Esophagus muscularis mucosa (tissue), 4 donors: ENCODE measurements around the gene GPR137B. TPM values are rescaled to one million over a fixed set of nuclear protein-coding genes. Genes with fewer than 3 reads are reported as not detected.
A peak's percentile ranks its signal among the peaks of the same experiment; 100 is the strongest.

Source experiments
- DNase-seq: peaks from one replicate; pipeline ENCODE4 v3.0.0-alpha.2; 2017; ENCODE audit errors: extremely low spot score
- H3K27ac ChIP-seq, 4 donors: fragments of 200-600 bp; sonication (generic); replicated peaks in 1 of 4; 1 replicate in 3 of 4; 2 replicates in 1 of 4; pipeline ENCODE4 v1.5.1; 2016 to 2019; ENCODE audit warnings: mild to moderate bottlenecking in 1 of 4
- H3K27me3 ChIP-seq, 4 donors: fragments of 200-600 bp; sonication (generic); one replicate each; pipeline versions ENCODE4 v1.5.1 to v1.6.0; 2016 to 2019
- H3K36me3 ChIP-seq, 4 donors: fragments of 200-600 bp; sonication (generic); one replicate each; pipeline ENCODE4 v1.5.1; 2016 to 2019
- H3K4me1 ChIP-seq, 4 donors: fragments of 200-600 bp; sonication (generic); one replicate each; pipeline ENCODE4 v1.5.1; 2016 to 2019
- H3K4me3 ChIP-seq, 4 donors: fragments of 200-600 bp; sonication (generic); 1 replicate in 2 of 4; 2 replicates in 2 of 4; pipeline ENCODE4 v1.5.1; 2016 to 2019; ENCODE audit warnings: mild to moderate bottlenecking in 4 of 4, moderate library complexity in 1 of 4
- H3K9me3 ChIP-seq, 4 donors: fragments of 200-600 bp; sonication (generic); 1 replicate in 3 of 4; 2 replicates in 1 of 4; pipeline ENCODE4 v1.5.1; 2016 to 2019
- EP300 ChIP-seq: sonication (generic); formaldehyde crosslinking; IDR thresholded peaks from one replicate; pipeline ENCODE4 v1.6.1; 2017; ENCODE audit warnings: antibody characterized with exemption
- POLR2A ChIP-seq: fragments of 450-650 bp; IDR thresholded peaks from one replicate; pipeline ENCODE4 v1.6.1; 2017; ENCODE audit warnings: antibody characterized with exemption, moderate library complexity, mild to moderate bottlenecking, low read depth
- POLR2AphosphoS5 ChIP-seq, 2 donors: sonication (generic); formaldehyde crosslinking; IDR thresholded peaks; one replicate each; pipeline ENCODE4 v1.6.1; 2017; ENCODE audit warnings: antibody characterized with exemption in 2 of 2
- WGBS: methylation state at CpG from one replicate; pipeline ENCODE4 v1.1.5; 2018; 5-methylcytosine and 5-hydroxymethylcytosine counted together
- intact Hi-C: fragments of 100-400 bp; cut with DNase I; formaldehyde crosslinking; loops from one replicate; pipeline ENCODE4 v1.15.1; 2023
- total RNA-seq, 4 donors: library from RNA; depleted of rRNA; stranded (reverse); fragments of >200 nt; gene quantifications; one replicate each; pipeline versions ENCODE4 v1.1.0 to v1.2.1, GENCODE V29; 2016
- TF ChIP-seq, protein P1 (sequence below), 3 experiments: fragments of 200-600 bp in 2 of 3; fragments of 450-650 bp in 1 of 3; sonication (generic) in 2 of 3; IDR thresholded peaks; one replicate each; pipeline ENCODE4 v1.5.1; 2017 to 2019; ENCODE audit warnings: antibody characterized with exemption in 3 of 3, mild to moderate bottlenecking in 2 of 3, moderate library complexity in 1 of 3

The GPR137B gene
- total RNA-seq, 4 donors from 2014 or later: 14.5 to 21.3 (median 15.7) TPM

DNA sequence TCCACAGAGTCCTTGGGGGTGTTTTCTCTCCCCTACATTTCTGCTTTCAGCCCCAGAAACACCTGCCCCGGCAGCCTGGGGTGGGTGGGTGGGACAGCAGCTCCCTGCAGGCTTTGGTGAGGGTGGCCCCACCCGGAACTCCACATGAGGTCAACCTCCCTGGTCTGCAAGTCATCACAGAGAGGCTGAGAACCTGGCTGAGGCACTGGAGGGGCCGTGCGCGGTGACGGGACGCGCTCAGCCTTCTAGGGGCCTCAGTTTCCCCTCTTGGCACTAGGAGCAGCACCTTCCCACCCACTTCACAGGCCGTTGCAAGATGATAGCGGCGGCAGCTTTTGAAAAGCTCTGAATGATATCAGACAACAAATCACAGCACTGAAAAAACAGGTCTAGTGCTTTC is 39.7 kb upstream of the GPR137B start:
- H3K9me3 ChIP-seq: no peaks in the 10 kb centered on the region
- H3K4me3 ChIP-seq: no peak overlapping the region
- H3K4me1 ChIP-seq: peaks cover 0 to 8% (median 3%) of the 10 kb centered on the region in 4 donors
- WGBS: 91% methylated on average over 11 of the region's 11 CpGs
- intact Hi-C loops: loop anchor here (10.0 kb wide), 1 partner anchor 422 kb away; the partner anchor contains the start of gene LGALS8
- peaks cover 0 to 14% (median 0%) of the 10 kb centered on the region in 4 donors for H3K27me3 ChIP-seq
- no peaks in the 10 kb centered on the region for H3K36me3 ChIP-seq
- H3K27ac ChIP-seq: no peak overlapping the region
- DNase-seq: no peak
- TF ChIP-seq POLR2A (no peak), POLR2AphosphoS5 (IDR thresholded peaks at IDR 0.05) (no peak), EP300 (no peak)
- TF ChIP-seq, protein P1, sequence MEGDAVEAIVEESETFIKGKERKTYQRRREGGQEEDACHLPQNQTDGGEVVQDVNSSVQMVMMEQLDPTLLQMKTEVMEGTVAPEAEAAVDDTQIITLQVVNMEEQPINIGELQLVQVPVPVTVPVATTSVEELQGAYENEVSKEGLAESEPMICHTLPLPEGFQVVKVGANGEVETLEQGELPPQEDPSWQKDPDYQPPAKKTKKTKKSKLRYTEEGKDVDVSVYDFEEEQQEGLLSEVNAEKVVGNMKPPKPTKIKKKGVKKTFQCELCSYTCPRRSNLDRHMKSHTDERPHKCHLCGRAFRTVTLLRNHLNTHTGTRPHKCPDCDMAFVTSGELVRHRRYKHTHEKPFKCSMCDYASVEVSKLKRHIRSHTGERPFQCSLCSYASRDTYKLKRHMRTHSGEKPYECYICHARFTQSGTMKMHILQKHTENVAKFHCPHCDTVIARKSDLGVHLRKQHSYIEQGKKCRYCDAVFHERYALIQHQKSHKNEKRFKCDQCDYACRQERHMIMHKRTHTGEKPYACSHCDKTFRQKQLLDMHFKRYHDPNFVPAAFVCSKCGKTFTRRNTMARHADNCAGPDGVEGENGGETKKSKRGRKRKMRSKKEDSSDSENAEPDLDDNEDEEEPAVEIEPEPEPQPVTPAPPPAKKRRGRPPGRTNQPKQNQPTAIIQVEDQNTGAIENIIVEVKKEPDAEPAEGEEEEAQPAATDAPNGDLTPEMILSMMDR (IDR thresholded peaks at IDR 0.05): no peak

DNA sequence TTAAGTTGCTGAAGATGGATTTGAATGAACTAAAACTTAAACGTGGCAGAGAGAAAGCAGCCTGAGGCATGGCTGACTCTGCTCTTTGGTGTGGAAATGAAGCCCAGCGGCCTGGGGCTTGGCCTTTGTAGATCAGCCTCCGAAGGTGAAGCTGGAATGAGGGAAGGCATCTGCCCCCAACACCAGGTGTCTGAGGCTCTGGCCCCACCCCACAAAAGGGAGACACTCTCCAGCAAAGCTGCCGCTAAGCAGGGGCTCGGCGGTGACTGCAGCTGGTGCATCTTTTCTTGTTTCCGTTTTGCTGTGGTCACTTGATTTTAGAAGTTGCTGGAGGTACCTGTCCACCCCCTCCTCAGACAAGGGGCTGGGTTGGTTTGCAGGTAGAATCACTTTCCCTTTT is 39.3 kb upstream of the GPR137B start:
- intact Hi-C loops: loop anchor here (10.0 kb wide), 1 partner anchor 422 kb away; the partner anchor contains the start of gene LGALS8
- Histone ChIP-seq H3K27ac (no peak overlapping the region), H3K36me3 (no peaks in the 10 kb centered on the region), H3K4me1 (peaks cover 0 to 8% (median 3%) of the 10 kb centered on the region in 4 donors), H3K9me3 (no peaks in the 10 kb centered on the region), H3K4me3 (no peak overlapping the region), H3K27me3 (peaks cover 0 to 14% (median 0%) of the 10 kb centered on the region in 4 donors)
- DNase-seq: no peak
- TF ChIP-seq EP300 (no peak), POLR2A (no peak)
- WGBS: 51% methylated on average over 7 of the region's 7 CpGs

DNA sequence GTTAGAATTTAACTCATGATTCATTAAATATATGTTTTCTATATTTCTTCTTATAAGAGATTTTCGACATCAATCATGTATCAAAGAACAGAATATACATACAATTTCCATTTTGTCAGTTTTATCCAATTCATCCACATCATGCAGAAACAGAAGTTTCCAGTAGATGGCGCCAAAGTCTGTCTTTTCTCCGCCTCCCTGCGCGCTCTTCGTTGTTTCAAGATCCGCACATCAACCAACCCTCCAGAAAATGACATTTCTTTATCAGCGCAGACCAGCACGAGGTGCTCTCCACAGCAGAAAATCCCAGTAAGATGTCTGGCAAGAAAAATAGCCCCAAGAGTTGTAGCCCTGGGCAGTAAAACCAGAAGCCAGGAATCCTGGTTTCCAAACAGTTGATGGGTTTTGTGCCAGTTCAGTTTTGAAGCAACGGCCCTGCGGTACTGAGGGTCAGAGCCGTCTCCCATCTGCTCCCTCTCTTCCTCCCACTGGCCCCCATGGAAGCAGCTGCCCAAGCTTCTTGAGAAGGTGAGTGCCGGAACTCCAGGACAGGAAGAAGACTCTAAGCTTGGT is 38.6 kb upstream of the GPR137B start:
- no peaks in the 10 kb centered on the region for H3K36me3 ChIP-seq
- H3K9me3 ChIP-seq: no peaks in the 10 kb centered on the region
- under 1% methylated on average over 9 of the region's 13 CpGs for WGBS
- H3K27me3 ChIP-seq: peaks cover 0 to 14% (median 0%) of the 10 kb centered on the region in 4 donors
- H3K27ac ChIP-seq: no peak overlapping the region
- no peak for DNase-seq
- TF ChIP-seq EP300 (no peak), POLR2AphosphoS5 (IDR thresholded peaks at IDR 0.05) (peak in 1 of 2 donors; percentile 7), POLR2A (no peak)
- TF ChIP-seq, protein P1 (IDR thresholded peaks at IDR 0.05): peak; percentile 76 to 88 (median 86)
- H3K4me3 ChIP-seq: peak overlapping the region in 1 of 4 donors; percentile 21
- intact Hi-C loops: loop anchor here (10.0 kb wide), 1 partner anchor 421 kb away; the partner anchor contains the start of gene LGALS8
- H3K4me1 ChIP-seq: peaks cover 0 to 8% (median 3%) of the 10 kb centered on the region in 4 donors

DNA sequence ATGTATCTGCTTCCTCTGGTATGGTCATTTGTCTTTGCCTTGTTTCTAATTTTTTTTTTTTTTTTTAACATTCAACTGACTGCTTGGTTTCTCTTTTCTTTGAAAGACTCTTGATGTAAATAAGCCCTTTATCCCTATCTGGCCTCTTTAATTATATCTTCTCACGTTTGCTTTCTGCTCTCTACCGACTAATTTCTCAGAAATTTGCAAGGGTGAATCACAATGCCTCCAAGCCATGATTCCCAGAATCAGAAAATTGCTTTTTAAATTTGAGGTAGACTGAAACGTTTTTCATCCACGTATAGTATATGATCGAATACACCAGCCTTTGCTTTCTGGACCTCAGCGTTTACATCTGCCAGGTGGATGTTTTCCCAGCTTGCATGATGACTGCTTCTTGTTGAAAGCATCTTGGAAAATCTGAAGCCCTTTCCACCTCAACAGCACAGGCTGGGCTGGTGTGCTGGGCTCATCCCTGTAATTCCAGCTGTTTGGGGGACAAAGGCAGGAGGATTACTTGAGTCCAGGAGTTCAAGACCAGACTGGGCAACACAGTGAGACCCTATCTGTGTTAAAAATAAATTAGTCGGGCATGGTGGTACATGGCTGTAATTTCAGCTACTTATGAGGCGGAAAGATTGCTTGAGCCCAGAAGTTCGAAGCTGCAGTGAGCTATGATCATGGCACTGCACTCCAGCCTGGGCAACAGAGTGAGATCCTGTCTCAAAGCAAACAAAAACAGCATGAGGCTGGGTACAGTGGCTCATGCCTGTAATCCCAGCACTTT is 35.0 kb upstream of the GPR137B start:
- H3K9me3 ChIP-seq: no peaks in the 10 kb centered on the region
- WGBS: 68% methylated on average over 9 of the region's 9 CpGs

More for the DNA sequence above, 35.0 kb upstream of the GPR137B start:
- TF ChIP-seq, protein P1 (IDR thresholded peaks at IDR 0.05): no peak
- TF ChIP-seq EP300 (no peak), POLR2A (no peak), POLR2AphosphoS5 (IDR thresholded peaks at IDR 0.05) (no peak)
- Histone ChIP-seq H3K36me3 (no peaks in the 10 kb centered on the region), H3K27ac (no peak overlapping the region), H3K4me3 (no peak overlapping the region), H3K4me1 (peaks cover 0 to 5% (median 0%) of the 10 kb centered on the region in 4 donors), H3K27me3 (peaks cover 0 to 13% (median 0%) of the 10 kb centered on the region in 4 donors)
- DNase-seq: no peak
- intact Hi-C loops: loop anchor here (2.0 to 10.0 kb wide), 2 partner anchors 381 to 417 kb away; partner anchors contain the start of gene LGALS8
